VCaP (cell line): Measurements from ENCODE around the gene RBFA.

Experiments used
- H3K27ac ChIP-seq: fragments of 450-650 bp; 2 replicates; pipeline ENCODE4 v1.5.1; 2017
- TF ChIP-seq, protein P1 (sequence below): fragments of 450-650 bp; conservative IDR thresholded peaks from 2 replicates; pipeline ENCODE4 v1.5.1; 2017; ENCODE audit warnings: mild to moderate bottlenecking, moderate library complexity

The RBFA gene

GRCh38 chr18:80067321-80067720 is 33.1 kb downstream of the RBFA start:
- TF ChIP-seq, protein P1, sequence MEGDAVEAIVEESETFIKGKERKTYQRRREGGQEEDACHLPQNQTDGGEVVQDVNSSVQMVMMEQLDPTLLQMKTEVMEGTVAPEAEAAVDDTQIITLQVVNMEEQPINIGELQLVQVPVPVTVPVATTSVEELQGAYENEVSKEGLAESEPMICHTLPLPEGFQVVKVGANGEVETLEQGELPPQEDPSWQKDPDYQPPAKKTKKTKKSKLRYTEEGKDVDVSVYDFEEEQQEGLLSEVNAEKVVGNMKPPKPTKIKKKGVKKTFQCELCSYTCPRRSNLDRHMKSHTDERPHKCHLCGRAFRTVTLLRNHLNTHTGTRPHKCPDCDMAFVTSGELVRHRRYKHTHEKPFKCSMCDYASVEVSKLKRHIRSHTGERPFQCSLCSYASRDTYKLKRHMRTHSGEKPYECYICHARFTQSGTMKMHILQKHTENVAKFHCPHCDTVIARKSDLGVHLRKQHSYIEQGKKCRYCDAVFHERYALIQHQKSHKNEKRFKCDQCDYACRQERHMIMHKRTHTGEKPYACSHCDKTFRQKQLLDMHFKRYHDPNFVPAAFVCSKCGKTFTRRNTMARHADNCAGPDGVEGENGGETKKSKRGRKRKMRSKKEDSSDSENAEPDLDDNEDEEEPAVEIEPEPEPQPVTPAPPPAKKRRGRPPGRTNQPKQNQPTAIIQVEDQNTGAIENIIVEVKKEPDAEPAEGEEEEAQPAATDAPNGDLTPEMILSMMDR: no peak
- H3K27ac ChIP-seq: no peak overlapping the region

- no peak overlapping the region for H3K27ac ChIP-seq
These were observed 33.7 kb downstream of the RBFA start for GRCh38 chr18:80067897-80068296.

GRCh38 chr18:80068571-80069272 is 34.5 kb downstream of the RBFA start:
- TF ChIP-seq, protein P1: no peak
- H3K27ac ChIP-seq: no peak overlapping the region

More at GRCh38 chr18:80067897-80068296, 33.7 kb downstream of the RBFA start:
- TF ChIP-seq, protein P1: no peak

DNA sequence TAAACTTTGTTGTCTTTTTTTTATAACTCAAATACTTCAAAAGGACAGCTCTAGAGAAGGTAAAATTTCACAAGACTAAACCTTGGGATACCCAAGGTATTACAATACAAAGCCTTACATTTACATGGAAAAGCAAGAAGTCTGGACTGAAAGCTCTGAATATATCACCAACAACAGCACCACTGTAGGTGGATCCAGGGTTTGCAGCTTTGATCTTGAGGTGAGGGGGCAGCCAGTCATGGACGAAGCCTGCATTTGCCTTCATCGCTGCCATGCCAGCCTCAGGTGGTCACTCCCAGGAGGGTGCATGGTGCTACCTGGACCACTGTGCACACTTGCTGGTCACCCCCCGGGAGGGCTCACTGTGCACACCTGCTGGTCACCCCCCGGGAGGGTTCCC is 36.6 kb downstream of the RBFA start:
- TF ChIP-seq, protein P1: no peak
- no peak overlapping the region for H3K27ac ChIP-seq

DNA sequence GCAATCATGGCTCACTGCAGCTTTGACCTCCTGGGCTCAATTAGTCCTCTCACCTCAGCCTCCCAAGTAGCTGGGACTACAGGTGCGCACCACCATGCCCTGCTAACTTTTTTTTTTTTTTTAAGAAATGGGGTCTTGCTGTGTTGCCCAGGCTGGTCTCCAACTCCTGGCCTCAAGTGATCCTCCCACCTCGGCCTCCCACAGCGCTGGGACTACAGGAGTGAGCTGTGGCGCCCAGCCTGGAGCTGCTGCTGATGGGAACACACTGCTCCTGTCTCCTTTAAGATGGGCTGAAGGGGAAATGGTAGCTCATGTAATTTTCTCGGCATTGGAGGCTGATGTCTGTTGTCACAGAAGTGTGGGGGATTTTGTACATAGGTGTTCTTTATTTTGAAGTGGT is 39.9 kb downstream of the RBFA start:
- no peak overlapping the region for H3K27ac ChIP-seq
- TF ChIP-seq, protein P1: no peak

- TF ChIP-seq, protein P1: no peak
- H3K27ac ChIP-seq: no peak overlapping the region
These were observed 40.5 kb downstream of the RBFA start for GRCh38 chr18:80074697-80075096.

- H3K27ac ChIP-seq: no peak overlapping the region
- TF ChIP-seq, protein P1: no peak
These were observed 41.7 kb downstream of the RBFA start for GRCh38 chr18:80075940-80076339.
